Measurements from ENCODE around the gene PI4KA. TPM values are rescaled to one million over a fixed set of nuclear protein-coding genes. Genes with fewer than 3 reads are reported as not detected.
"Not testable (repeated sequence)": the region's sequence is repeated elsewhere in the genome, so short reads cannot be mapped to it uniquely, and the experiment has no call there.

The PI4KA gene
- total RNA-seq, 1 donor from 2014 or later, result 40.5 TPM

DNA sequence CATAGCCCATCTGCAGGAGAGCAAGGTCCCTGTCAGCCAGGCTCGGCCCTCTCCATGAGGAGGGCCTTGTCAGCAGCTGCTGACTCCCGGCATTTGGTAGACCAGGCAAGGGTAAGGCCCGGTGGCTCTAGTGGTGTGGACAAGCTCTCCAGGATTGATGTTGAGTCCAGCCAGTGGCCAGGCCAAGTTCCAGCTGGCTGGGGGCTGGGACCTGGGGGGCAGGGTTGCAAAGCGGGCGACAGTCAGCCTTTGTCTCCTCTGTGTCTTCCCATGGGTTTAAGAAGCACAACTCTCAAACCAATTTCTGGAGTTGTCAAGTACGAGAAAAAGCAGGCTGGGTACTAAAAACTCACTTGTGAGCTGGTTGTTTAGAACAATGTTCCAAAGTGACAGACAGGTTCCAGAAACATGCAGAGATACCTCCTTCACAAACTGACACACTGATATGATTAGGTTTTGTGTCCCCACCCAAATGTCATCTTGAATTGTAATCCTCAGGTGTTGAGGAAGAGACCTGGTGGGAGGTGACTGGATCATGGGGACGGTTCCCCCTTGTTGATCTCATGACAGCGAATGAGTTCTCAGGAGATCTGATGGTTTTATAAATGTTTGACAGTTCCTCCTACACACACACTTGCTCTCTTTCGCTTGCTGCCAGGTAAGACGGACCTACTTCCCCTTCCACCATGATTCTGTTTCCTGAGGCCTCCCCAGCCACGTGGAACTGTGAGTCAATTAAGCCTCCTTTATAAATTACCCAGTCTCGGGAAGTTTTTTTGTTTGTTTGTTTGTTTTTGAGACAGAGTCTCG, 137.0 kb downstream of the PI4KA start:
- H3K36me3 ChIP-seq, result peaks cover 51% of the 10 kb centered on the region
- H3K9me3 ChIP-seq (replicated peaks), result no peaks in the 10 kb centered on the region
- intact Hi-C loops (cut with micrococcal nuclease), result no loop called here
- TF ChIP-seq, protein P1, sequence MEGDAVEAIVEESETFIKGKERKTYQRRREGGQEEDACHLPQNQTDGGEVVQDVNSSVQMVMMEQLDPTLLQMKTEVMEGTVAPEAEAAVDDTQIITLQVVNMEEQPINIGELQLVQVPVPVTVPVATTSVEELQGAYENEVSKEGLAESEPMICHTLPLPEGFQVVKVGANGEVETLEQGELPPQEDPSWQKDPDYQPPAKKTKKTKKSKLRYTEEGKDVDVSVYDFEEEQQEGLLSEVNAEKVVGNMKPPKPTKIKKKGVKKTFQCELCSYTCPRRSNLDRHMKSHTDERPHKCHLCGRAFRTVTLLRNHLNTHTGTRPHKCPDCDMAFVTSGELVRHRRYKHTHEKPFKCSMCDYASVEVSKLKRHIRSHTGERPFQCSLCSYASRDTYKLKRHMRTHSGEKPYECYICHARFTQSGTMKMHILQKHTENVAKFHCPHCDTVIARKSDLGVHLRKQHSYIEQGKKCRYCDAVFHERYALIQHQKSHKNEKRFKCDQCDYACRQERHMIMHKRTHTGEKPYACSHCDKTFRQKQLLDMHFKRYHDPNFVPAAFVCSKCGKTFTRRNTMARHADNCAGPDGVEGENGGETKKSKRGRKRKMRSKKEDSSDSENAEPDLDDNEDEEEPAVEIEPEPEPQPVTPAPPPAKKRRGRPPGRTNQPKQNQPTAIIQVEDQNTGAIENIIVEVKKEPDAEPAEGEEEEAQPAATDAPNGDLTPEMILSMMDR (IDR thresholded peaks at IDR 0.05; ENCODE audit: borderline replicate concordance), result no peak
- H3K27me3 ChIP-seq (ENCODE audit: low read depth), result no peaks in the 10 kb centered on the region
- H3K4me3 ChIP-seq, result no peak overlapping the region
- no peak for DNase-seq
- no peak overlapping the region for H3K27ac ChIP-seq (replicated peaks)
- H3K4me1 ChIP-seq, result no peaks in the 10 kb centered on the region

DNA sequence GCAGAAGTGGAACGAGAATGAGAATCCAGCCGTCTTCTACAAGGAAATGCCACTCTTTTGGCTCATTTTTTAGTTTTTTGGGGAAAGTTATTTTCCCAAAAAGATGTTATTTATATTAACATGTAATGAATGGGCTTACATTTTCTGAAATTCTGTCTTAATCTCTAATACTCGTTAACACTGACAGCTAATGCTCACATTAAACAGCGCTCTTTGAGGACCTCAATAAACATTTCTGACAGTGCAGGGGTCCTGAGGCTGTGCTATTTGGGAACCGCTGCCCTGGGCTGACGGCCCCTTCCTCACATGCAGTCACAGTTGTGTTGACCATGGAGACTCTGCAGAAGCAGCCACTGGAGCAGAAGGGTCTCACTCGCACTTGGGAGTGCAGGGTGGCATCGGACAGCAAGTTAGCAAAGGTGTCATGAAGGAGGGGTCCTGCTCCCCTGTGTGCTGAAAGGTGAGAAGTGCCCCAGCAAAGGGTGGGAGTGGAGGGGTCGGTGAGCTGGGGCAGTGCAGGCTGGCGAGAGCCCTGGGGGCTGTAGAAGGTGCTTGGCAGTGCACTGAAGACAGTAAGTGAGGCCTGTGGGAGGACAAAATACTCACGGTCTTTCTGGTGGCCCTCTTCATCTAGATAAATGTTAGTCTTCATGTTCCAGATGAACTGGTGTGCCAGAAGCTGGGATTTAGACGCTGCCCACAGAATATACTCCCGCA, 137.8 kb downstream of the PI4KA start:
- no peaks in the 10 kb centered on the region for H3K4me1 ChIP-seq
- no peak overlapping the region for H3K4me3 ChIP-seq
- no peaks in the 10 kb centered on the region for H3K9me3 ChIP-seq (replicated peaks)
- TF ChIP-seq, protein P1 (IDR thresholded peaks at IDR 0.05; ENCODE audit: borderline replicate concordance), result no peak
- H3K27me3 ChIP-seq (ENCODE audit: low read depth), result no peaks in the 10 kb centered on the region
- intact Hi-C loops (cut with micrococcal nuclease), result no loop called here
- H3K27ac ChIP-seq (replicated peaks), result no peak overlapping the region
- H3K36me3 ChIP-seq, result peaks cover 46% of the 10 kb centered on the region
- DNase-seq, result no peak

DNA sequence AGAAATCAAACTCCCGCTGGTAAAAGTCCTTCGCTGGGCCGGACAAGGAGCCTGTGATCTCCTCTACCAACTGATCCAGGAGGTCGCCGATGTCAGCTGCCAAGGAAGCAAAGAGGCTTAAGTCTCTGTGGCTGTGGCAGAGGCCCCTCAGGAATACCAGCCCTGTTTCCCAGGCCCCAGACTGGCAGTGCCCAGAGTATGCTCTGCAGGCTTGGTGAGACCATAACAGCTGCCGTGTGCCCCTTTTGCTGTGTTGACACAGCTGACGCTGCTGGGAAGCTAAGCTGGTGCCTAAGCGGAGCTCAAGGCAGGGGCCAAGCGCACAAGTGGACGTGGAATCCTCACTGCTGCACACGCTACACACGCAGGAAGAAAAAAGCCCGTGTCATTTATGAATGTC, 139.9 kb downstream of the PI4KA start:
- H3K27ac ChIP-seq (replicated peaks); H3K4me3 ChIP-seq; DNase-seq; H3K9me3 ChIP-seq (replicated peaks); intact Hi-C loops (cut with micrococcal nuclease); H3K4me1 ChIP-seq; H3K27me3 ChIP-seq (ENCODE audit: low read depth): not testable (repeated sequence)
- H3K36me3 ChIP-seq, result peaks cover 45% of the 10 kb centered on the region

DNA sequence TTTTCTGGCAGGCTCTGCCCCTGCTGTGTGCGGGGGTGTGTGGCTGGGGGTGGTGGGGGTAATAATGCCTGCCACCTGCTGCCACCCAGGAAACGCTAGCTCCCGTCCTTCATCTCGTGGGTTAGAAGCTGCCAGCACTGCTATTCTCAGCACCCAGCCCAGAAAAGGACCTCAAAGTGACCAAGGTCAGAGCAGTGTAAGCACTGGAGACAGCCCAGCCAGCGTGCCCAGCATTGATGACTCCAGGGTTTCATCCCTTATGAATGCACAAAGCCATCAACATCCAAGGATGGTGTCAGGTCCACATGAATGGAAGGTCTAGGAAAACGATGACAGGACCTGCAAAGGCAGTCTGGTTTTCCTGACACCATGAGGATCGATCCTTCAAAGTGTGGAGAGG, 140.6 kb downstream of the PI4KA start:
- H3K4me3 ChIP-seq; H3K9me3 ChIP-seq (replicated peaks); H3K27ac ChIP-seq (replicated peaks); H3K4me1 ChIP-seq; H3K27me3 ChIP-seq (ENCODE audit: low read depth); intact Hi-C loops (cut with micrococcal nuclease); DNase-seq: not testable (repeated sequence)
- H3K36me3 ChIP-seq, result peaks cover 47% of the 10 kb centered on the region

DNA sequence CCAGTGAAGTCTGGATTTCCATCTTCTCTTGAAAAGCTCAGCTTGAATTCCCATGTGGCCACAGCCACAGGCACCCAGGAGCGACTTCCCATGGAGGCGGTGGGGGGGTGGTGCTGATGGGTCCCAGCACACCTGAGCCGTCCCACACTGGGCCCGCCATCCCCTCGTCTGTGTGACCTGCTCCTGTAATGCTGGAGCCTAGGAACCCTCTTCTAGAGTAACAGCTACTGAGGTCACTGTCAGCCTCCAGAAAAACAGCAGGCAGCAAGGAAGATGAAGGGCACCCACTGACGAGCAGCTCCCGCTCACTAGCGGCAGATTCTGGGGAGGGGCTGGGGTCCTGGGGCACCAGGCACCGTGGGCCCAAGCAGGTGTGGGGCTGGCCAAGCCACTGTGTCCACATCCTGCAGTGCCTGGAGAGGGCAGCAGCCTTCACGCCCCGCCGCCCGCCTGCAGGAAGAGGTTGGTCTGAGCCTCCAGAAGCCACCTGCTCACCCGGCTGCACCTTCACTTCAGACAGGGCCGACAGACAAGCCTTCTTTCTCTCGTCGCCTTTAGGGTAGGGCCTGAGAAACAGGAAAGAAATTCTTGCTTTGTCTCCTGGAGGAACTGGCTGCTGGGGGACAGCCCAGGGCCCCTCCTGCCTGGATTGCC, 141.3 kb downstream of the PI4KA start:
- peaks cover 49% of the 10 kb centered on the region for H3K36me3 ChIP-seq
- H3K9me3 ChIP-seq (replicated peaks); H3K4me3 ChIP-seq; H3K27me3 ChIP-seq (ENCODE audit: low read depth); H3K27ac ChIP-seq (replicated peaks); DNase-seq; intact Hi-C loops (cut with micrococcal nuclease); H3K4me1 ChIP-seq: not testable (repeated sequence)

DNA sequence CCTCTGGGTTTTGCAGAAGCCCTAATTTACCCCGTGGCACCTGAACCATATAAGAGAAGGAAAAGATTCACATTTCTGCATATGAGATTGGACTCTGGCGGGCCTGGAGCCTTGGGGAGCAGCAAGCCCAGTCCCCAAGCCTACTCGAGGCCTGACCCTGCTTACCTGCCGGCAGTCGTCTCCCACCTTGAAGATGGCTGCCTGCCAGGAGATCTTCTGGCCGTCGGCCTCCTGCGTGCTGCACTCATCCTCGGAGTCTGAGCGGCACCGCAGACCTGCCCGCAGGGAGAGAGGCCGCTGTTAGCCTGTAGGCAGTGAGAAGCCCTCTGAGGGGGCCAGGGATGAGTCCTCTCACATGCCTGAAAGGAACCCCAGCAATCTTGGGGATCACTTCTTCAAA, 145.5 kb downstream of the PI4KA start:
- intact Hi-C loops (cut with micrococcal nuclease); H3K9me3 ChIP-seq (replicated peaks): not testable (repeated sequence)
- peaks cover 43% of the 10 kb centered on the region for H3K36me3 ChIP-seq

DNA sequence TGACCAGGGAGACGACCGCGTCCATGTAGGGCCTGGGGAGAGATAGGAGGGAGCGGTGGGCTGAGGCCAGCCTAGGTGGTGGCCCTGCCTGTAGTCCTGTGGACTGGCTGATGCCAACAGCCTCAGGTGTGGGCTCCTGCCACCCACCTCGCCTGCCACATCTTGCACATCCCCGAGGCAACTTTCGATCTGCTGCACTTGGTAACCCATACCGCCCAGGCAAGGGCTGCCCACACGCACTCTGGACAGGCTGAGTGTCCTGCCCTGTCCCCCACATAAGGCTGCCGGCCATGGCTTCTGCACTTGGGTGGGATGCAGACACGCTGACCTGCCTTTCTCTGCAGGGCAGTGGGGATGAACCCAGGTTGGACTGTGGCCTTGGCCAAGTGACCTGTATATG, 148.6 kb downstream of the PI4KA start:
- H3K27ac ChIP-seq (replicated peaks); intact Hi-C loops (cut with micrococcal nuclease); H3K4me3 ChIP-seq; H3K9me3 ChIP-seq (replicated peaks); H3K4me1 ChIP-seq; H3K27me3 ChIP-seq (ENCODE audit: low read depth); DNase-seq: not testable (repeated sequence)
- peaks cover 29% of the 10 kb centered on the region for H3K36me3 ChIP-seq

More for the DNA sequence above, 145.5 kb downstream of the PI4KA start:
- not testable (repeated sequence) for H3K4me3 ChIP-seq; H3K4me1 ChIP-seq; H3K27me3 ChIP-seq (ENCODE audit: low read depth); DNase-seq; H3K27ac ChIP-seq (replicated peaks)

DNA sequence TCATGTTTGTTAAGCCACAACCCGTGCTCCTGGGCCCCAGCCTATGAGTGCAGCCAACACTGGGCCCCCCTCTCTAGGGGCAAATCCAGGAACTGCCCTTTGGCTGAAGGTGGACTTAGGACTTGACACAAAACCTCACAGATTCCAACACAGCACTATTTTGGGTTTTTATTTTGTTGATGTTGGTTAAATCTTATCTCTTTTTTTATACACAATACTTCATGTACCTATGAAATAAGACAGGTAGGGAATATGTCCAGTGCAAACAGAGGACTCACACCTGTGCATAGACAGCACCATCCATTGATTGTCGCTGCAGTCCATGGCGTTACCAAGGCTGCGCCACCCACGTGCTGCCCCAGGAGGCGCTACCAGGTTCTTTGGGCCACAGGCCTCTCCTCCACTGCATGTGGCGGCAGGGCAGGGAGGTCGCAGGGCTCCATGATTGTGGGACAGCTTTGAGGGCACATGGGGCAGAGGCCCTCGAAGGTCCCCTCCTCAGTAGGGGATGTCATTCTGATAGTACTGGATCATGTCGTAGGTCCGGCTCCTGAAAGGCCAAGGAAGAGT, 151.0 kb downstream of the PI4KA start:
- DNase-seq; H3K9me3 ChIP-seq (replicated peaks); H3K4me3 ChIP-seq; H3K27ac ChIP-seq (replicated peaks); intact Hi-C loops (cut with micrococcal nuclease); H3K27me3 ChIP-seq (ENCODE audit: low read depth): not testable (repeated sequence)
- peaks cover 15% of the 10 kb centered on the region for H3K4me1 ChIP-seq
- H3K36me3 ChIP-seq, result peaks cover 21% of the 10 kb centered on the region

All from left ventricle myocardium inferior (tissue), 1 donor.